Stimulated activated CD8-positive, alpha-beta memory T cell treated with anti-CD3 and anti-CD28 coated beads, Interleukin-4, amount 100 ng/mL, for 24 hours (primary cell): ENCODE measurements around the gene MAP1B.

Experiments used
- DNase-seq: peaks from one replicate; pipeline ENCODE4 v3.0.0-alpha.2; 2020; ENCODE audit warnings: low read depth

The MAP1B gene

DNA sequence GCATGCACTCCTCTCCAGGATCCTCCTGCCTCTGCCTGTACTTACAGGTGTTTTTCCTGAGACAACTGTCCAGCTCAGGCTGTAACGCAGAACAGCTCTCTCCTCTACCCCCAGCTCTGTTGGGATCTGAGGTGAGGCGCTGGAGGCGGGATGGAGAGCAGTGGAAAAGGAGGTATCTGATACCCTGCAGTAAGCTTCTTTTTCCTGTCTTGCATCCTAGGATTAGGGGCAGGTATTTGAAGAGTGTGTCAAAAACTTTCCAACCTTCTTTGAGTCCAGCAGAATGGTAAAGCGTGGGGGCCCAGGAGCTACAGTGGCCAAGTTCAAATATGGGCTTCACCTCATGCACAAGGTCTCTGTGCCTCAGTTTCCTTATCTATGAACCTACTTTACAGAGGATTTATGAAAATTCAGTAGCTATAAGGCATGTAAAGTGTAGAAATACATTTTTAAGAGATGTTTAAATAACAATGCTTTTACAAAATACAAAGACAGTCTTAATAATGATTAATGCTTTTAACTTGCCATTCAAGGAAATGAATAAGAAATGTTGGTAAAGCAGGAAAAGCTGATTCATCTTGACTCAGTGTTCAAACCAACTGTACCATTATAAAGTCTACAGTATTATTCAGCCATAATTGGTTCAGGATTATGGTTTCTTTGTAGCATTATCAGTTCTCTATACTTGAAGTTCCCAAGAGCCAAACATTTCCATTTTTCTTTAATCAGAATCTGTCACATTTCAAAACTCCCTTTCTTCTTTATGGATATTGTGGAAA is 26.1 kb downstream of the MAP1B start:
- DNase-seq: no peak

DNA sequence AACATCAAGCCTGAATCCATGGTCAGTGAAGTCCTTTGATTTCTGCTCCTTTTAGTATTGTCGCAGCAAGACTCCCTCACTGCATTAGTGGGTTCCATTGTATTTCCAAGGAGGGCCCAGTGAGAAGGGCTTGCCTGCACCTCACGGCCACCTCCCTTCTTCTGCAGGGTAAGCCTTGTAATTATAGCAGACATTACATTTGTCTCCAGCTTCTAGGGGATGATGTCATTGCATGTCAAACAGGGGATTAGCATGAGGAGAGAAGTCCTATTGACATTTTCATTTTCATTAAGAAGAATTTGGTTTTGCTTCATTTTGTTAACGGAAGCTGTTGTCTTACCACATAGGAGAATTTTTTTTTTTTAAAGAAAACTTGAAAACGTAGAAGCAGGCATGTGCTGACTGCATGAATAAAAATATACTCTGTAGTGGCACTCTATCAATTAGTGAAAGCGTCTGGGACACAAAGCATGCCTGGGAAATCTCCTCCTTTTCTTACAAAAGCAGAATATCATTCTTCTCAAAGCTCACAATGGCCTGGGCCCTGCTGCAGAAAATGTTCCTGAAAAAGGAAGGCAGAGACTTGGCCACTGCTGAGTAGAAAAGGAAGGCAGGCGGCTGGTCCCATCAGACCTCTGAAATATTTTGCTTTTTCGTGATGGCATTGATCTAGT is 27.1 kb downstream of the MAP1B start:
- DNase-seq: no peak

DNA sequence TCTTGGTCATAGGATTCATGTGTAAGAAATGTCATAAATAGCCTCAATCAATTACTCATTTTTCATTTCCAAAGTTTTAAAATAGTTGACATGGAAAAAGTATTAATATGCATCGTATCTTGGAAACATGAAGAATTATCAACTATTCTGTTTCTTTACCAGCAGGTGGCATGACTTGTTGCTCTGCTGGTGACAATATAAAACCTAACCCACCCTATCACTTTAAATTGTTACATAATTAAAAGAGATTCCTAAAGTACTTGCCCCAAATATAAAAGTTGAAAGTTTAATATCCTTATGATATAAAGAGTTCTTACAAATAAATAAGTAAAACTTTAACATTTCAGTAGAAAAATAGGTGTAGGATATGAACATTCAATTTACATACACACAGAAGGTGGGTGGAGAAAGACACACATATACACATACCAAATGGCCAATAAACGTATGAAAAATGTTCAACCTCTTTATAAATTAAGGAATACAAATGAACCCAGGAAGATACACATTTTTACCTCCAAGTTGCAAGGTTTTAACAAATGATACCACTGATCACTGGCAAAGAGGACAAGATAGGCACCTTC is 30.6 kb downstream of the MAP1B start:
- no peak for DNase-seq

DNA sequence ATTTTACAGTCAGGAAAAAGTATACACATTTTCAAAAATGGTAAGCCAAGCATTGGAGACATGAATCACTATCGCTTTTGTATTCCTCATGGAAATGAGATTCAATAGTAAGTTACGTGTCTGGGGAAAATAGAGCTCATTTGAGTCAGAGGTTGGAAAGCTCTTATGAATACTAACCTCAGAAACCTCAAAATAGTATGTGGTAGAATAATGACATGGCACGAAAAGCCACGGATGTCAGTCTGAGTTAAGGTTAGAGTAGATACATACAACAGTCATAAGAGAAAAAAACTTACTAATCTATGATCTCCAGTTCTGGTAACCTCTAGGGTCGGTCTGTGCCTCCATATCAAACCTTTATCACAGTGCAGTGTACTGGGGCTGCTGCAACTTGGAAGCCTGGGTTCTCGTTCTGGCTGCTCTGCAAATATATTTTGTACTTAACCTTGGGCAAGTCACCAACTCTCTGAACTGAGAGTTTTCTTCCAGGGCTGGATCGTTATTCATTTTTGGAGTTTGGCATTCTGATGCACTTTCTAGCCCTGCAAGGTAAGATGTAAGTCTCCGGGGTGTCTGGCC is 31.8 kb downstream of the MAP1B start:
- DNase-seq: no peak

DNA sequence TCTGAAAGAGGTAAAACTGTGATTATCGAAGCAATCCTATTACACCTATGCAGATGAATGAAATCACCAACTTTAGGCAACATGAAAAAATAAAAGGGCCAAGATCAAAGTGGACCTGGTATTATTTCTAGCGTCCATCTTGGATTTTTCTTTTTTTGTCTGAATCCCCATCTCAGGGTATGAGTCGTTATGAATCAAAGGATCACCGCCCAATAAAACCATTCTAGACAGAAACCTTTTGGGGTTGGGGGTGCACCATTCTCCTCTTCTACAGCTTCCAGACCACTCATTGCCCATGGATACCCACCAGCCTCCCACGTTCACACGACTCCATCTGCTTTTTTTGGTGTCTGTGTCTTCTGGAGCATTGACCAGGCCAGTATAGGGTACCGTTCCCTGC is 33.4 kb downstream of the MAP1B start:
- no peak for DNase-seq

DNA sequence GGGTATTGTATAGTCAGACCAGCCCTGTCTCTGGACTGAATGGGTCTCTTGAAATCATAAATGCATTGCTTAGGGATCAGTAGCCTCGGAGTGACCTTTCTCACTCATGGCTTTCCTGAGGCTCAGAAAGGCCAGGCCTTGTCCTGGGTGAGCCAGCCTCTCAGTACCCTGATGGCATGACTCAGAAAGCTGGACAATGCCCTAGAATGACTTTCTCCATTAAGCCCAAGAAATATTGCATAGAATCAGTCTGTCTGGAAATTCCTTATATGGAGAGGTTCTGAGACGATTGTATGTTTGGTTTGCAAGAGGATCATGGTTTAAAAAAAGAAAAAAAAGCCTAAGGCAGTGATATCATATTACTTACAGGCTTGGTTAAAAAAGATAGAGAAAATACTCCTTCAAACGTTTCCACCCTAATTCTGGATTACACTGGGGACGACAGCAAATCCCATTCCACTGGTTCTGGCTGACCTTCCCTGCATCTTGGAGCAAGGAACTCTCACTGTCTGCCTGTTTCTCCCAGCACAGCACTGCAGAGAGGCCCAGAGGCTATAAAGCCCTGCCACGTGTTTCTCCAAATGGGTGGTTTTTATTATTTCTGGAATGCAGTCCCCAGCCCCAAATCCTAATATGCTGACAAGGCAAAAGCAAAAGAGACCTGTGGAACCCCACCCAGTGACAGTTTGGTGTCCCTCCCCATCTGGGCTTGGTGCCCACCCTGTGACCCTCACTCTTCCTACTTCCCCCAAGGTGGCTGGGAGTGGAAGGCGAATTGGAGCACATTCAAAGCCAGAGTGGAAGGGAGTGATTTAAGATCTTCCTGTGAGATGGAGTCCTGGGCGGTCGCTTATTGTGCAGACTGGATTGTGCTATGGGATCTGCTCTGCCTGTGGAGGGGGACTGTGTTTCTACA is 34.4 kb downstream of the MAP1B start:
- DNase-seq: no peak

DNA sequence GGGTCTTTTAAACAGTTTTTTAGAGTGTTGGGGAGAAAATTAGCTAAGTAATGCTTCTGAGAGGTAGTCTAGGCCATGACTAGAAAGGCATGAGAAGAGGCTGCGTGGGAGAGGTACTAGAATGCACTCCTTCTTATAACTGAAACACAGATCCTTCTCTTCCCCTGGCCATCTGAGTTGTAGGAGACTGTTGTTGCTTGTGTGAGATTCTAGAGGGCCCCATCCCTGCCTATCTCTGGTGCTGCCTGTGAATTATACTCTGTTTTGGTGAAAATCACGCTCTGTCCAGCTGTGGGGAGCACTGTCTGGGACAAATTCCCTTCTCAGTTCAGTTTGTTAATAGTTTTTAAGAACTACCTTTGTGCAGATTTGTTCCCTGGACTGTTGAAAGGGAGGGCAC is 37.5 kb downstream of the MAP1B start:
- DNase-seq: no peak

DNA sequence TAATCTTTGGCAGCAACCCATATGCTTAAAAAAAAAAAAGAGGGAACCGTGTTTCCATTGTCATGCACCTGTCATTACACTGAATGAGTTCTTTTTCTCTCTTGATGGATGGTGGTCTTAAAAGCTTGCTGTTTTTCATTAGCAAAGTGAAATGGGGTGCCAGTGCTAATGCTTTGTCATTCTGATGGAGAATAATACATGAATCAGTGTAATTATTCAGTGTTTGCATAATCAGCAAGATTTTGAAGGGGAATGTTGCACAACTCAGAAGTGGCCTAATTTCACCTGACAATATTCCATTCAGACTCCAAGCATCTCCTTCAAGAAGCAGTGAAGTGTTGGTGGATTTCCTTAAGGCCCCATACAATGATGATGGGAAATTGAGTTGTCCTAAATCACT is 38.1 kb downstream of the MAP1B start:
- no peak for DNase-seq

DNA sequence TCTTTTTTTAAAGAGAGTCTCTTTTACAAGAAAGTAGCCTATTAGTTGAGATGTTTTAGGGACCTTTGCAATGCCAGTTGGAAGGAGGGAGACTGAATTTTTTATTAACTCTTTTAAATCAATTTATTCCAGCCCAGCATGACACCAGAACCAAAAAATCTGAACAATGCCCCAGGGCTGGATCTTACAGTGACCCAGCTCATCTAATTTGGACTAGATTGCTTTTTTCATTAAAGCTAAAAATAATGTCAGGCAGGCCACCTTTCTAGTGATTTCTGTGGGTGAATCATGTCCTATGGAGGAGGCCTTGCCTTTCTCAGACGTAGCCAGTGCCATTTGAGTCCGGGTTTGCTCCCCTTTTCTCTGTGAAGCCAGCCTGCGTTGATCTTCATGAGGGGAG is 38.8 kb downstream of the MAP1B start:
- no peak for DNase-seq

DNA sequence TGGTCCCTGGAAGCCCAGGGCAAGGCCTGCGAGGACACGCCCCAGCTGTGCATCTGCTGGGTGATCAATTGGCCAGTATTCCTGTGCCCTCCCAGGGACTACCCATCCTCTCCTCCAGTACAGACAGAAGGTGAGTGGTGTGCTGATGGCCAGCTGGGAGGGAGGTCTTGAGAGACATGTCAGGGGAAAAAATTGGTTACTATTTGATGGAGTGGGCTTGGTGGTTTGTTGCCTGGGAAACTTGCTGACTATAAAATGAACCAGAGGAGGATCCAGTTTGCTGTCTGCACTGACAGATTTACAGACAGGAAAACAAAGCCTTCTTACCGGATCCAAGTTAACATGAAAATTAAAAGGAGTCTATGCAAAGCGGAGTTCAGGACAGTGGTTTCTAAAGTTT is 40.3 kb downstream of the MAP1B start:
- DNase-seq: no peak

DNA sequence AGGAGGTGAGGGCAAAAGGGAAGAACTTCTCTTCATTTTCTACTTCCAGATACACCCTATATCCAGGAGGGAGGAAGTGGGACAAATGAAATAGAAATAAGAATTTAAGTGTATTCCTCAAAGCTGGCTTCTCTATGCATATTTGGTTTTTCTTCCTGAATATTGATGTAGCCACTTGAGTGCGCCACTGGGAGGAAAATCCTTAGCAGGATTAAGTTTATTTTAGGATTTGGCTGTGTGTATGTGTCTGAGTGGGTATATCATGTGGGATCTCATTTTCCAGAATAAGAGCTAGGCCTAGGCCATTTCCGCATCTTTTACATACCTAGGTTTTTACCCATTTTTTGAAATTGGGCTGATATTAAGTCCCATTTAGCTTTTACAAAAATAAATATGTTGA is 42.5 kb downstream of the MAP1B start:
- DNase-seq: no peak

DNA sequence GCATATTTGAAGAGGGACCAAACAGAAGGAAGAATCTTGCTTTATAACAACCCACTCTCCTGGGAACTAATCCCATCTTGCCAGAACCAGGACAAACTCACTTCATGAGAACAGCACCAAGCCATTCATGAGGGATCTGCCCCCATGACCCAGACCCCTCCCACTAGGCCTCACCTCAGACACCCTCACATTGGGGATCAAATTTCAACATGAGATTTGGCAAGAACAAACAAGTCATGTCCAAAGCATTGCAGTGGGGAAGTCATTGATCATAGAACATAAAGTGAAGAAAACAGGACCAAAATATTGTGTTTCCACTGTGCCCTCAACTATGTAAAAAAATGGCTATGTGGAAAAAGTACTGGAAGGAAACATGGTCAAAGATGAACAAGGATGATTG is 43.9 kb downstream of the MAP1B start:
- no peak for DNase-seq

DNA sequence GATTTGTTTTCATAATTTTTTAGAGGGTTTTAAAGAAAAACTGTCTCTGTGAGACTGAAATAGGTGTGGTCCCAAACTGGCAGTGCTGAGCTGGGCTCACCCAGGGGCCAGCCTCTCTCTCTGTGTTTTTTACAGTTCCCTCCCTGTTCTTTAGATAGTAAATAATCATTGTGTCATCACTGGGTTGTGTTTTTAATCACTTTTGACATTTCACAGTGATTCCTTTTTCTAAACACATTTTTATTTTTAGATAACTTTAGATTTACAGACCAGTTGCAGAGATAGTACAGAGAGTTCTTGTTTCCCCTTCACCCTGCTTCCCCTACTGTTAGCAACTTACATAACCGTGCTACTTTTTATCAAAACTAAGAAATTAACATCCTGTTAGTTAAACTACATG is 44.4 kb downstream of the MAP1B start:
- no peak for DNase-seq

DNA sequence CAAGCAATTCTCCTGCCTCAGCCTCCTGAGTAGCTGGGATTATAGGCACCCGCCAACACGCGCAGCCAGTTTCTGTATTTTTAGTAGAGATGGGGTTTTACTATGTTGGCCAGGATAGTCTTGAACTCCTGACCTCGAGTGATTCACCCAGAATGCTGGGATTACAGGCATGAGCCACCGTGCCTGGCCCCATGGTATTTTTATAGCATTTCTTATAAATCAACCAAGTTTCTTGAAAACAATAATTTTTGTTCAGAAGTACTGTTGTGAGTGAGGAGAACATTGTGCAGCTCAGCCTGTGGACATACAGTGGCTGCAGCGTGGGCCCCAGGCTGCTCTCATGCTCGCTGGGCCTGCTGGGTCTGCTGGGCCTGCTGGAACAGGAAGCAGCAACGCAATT is 45.3 kb downstream of the MAP1B start:
- no peak for DNase-seq

DNA sequence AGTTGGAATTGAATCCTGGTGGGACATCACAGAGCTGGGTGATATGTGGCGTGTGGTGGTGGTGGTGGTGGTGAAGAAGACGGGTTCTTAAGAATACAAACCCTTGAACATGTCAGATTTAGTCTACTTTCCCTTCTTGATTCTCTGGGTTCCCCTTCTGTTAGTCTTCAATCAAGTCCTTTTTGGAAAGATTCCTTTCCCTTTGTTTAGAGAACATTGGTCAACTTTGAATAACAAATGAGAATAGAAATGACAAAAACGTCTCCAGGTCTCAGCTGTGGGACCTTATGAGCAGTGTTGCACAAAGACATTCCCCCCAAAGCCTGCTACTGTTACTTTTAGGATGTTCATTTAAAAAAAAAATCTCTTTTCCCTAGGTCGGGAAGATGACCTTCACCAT is 46.3 kb downstream of the MAP1B start:
- DNase-seq: no peak

DNA sequence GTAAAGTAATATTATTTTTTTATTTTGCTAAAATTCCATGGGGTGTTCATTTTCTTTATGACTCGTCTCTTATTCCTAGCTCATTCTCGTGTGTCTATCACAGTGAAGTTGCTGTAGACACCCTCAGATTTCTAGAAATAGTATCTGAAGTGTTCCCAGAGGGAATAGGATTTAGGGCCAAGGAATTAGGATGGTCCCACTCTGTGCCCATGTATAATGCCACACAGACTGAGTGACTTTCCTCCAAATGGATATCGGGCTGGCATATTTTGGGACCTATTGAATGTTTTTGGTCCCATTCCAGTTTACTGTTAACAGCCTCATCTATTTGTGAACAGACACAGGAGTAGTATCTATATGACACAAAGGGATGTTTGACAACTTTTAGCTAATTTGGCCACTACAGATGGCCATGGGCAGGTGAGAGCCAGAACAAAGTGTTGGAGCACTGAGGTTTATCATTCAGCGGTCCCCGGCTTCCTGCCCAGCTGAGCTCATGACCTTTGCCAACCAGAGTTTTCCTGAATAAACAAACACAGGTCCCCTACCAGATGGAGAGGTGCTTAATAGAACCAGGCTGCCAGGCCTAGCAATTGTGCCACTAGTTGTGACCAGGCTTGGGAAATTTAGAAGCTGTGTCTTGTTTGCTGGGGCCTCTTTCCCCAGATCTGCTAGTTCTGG is 46.9 kb downstream of the MAP1B start:
- DNase-seq: no peak

DNA sequence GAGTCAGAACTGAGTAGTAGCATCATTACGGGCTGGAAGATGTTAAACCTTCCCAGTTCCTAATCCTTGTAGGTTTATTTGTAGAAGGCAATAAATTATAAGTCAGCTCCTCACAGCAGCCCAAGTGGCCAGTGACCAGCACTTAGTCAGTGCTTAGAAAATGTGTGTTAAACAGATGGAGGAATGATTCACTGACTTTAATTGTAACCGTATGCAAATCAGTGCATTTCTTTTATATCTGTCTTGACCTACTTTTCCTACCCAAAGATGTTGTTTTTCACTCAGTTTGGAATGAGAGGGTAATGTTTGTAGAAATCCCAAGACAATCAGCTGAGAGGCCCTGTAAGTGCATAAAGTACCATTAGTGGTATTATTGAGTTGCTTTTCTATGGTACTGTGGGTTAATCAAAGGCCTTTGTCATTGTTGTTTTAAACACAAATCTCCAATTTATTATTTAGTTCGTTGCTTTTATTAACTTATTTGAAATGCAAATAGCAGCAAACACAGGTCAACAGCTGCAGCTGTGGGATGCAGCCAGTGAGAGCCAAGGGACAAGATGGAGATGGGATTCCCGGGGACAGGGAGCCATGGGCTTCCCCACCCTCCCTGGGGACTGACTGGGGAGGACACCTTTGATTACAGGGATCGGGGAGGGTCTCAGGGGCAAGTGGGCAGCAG is 49.8 kb downstream of the MAP1B start:
- DNase-seq: no peak

DNA sequence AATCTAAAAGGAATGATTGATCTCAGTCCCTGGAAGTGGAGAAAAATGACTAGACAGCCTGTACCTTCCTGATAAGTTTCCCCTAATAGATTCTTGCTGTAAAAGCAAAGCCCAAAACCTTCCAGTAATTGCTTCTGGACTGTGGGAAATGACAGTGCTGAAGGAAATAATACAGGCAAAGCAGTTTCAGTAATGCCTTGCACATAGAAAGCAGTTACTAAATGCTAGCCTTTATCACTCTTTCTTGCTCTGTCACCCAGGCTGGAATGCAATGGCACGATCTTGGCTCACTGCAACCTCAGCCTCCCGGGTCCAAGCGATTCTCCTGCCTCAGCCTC is 50.3 kb downstream of the MAP1B start:
- no peak for DNase-seq

DNA sequence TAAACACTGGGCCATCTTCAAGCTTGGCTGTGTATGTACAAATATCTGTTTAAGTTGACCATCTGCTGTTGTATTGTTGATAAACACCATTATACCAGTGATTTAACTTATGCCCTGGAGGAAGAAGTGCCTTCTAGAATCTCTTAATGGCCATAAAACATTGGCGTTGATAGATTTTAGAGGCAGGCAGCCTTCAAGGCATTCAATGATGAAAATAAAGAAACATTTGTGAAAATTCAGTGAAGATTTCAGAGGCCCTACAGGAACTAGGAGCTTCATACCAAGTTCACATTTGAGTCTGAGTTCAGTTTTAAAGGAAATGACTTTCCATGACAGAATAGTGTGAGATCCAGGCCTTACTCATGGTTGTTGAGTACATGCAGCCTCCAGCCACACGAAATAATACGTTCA is 52.2 kb downstream of the MAP1B start:
- no peak for DNase-seq

DNA sequence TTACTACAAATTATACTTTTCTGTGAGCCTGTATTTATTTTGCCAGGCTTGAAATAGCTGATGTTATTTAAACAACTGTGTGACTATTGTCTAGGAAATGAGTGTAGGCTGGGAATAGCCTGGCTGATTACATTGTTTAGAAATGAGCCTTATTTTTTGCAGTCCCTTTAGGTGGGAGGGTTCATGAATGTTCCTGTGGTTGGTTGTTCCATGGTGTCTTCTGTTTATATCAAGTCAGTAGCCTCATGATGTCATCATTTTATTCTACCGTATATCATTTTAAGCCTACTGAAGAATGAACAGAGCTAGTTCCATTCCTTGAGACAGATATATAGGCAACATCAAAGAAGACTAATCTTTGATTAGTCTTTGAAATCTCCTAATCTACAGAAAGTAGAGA is 53.1 kb downstream of the MAP1B start:
- DNase-seq: no peak

DNA sequence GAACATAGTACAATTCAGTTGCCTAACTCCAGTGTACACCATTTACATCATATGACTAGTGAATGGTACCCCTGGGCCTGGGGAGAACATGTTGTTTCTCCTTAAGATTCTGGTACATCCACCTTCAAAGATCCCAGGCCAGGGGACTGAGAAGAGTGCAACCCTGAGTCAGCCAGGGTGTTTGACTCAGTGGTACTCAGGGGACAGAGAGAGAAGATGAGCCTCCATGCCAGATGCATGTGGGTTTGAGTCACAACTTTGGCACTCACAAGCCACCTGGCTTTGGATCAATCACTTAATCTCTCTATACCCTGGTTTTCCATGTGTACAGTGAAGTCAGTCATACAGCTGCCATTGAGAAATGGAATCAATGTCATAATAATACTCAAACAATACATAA is 53.7 kb downstream of the MAP1B start:
- DNase-seq: no peak
